GM21360 (cell line): ENCODE data around the gene ASB16.

Experiments used
- ATAC-seq: cut with Tn5 transposase; IDR thresholded peaks from one replicate; pipeline ENCODE4 v1.9.1; 2021; ENCODE audit warnings: mild to moderate bottlenecking, moderate library complexity; ENCODE audit not compliant: unreplicated experiment

The ASB16 gene

DNA sequence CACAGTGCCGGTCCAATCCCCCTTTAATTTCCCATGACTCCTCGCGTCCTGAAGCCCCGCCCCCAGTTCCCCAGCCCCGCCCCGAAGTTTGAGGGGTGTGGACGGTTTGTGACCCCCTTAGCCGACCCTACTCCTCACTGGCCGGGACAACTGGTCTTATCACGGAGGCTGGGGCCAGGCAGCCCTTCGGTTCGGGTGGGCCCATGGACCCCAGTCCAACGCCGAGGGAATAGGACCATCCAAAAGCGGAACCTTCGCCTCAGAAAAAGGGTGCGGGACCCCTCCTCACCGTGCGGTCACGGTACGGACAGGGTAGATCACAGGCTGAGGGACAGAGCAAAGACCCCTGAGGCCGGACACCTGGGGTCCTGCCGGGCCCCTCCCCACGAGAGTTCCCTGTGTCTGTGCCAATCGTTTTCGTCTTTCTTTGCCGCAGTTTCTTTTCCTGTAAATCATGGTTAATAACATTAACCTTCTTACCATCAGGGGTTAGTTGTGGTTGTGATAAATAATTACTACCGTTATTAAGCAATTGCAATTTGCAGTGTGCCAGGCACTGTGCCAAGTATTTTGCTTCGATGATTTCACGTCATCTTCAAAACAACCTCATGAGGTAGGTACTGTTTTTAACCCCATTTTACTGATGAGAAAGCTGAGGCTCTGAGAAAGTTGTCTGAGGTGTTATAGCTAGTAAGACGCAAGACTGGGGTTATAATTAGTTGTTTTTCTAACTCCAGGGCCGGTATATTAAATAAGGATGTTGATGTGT lies 16.8 kb downstream of the ASB16 start:
- ATAC-seq = peak; percentile 28

DNA sequence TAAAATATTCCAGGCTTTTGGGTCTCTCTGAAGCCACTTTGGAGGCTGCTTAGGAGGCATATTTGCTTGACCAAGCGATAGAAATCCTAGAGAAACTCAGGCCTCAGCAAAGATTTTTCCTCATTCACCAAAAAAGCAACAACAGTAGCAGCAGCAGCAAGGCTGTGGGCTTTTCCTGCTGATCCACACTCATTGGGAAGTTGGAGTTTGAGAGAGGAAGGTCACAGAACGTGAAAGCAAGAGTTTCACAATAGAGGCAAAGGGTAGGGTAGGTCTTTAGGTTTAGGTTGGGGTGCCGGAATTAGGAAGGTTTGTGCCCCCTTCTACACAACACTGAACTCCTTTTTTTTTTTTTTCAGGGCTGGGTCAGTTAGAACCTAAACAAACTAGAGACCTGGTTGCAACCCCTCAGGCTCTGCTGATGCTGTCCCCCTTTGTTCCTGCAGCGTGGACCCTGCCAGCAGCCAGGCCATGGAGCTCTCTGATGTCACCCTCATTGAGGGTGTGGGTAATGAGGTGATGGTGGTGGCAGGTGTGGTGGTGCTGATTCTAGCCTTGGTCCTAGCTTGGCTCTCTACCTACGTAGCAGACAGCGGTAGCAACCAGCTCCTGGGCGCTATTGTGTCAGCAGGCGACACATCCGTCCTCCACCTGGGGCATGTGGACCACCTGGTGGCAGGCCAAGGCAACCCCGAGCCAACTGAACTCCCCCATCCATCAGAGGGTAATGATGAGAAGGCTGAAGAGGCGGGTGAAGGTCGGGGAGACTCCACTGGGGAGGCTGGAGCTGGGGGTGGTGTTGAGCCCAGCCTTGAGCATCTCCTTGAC lies 18.3 kb downstream of the ASB16 start:
- no peak for ATAC-seq

DNA sequence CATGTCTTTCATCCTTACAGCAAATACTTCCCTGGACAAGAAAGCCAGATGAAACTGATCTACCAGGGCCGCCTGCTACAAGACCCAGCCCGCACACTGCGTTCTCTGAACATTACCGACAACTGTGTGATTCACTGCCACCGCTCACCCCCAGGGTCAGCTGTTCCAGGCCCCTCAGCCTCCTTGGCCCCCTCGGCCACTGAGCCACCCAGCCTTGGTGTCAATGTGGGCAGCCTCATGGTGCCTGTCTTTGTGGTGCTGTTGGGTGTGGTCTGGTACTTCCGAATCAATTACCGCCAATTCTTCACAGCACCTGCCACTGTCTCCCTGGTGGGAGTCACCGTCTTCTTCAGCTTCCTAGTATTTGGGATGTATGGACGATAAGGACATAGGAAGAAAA lies 20.0 kb downstream of the ASB16 start:
- no peak for ATAC-seq

DNA sequence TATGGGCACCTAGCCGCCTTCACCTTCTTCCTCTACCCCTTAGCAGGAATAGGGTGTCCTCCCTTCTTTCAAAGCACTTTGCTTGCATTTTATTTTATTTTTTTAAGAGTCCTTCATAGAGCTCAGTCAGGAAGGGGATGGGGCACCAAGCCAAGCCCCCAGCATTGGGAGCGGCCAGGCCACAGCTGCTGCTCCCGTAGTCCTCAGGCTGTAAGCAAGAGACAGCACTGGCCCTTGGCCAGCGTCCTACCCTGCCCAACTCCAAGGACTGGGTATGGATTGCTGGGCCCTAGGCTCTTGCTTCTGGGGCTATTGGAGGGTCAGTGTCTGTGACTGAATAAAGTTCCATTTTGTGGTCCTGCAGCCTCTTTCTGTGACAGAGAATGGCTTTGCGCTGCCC lies 20.9 kb downstream of the ASB16 start:
- ATAC-seq = no peak

DNA sequence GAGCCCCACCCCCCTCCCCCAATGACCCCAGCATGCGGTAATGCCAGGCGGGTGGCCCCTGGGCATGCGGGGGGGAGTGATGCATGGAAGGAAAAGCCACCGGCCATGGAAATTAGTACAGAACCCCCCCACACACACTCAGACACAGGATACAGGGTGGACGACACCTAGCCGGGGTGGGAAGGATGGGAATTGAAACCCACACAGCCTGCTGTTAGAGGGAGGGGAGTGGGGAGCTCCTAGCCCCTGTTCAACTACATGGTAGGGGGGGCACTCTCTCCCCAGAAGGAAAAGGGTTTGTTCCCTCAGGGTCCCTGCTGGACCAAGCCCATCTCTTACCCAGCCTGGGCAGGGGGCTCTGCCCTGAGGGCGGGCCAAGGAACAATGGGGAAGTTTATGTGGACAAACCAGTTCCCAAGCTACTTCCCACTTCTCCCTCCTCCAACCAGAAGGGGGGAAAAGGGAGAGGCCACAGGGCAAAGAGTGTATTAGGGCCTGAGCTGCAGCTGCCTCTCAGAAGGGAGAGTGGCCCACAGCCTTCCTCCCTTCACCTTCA lies 21.5 kb downstream of the ASB16 start:
- ATAC-seq = no peak

DNA sequence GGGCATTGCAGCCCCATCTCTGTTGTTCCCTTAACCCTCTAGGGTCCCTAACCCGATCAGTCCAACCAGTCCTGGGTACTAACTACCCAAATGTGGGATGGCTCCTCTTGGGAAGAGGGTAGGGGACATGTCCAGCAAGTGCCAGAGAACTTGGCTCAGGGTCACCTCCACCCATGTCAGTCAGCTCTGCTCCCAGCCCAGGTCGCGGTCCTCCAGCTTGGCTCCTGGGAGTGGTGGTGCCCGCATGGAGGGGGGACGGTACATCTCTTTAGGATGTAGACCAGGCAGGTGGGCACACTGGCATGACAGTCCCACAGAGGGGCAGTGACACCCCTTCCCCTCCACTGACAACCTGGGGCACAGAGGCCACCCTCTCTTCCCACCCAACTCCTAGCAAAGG lies 22.2 kb downstream of the ASB16 start:
- ATAC-seq = no peak

DNA sequence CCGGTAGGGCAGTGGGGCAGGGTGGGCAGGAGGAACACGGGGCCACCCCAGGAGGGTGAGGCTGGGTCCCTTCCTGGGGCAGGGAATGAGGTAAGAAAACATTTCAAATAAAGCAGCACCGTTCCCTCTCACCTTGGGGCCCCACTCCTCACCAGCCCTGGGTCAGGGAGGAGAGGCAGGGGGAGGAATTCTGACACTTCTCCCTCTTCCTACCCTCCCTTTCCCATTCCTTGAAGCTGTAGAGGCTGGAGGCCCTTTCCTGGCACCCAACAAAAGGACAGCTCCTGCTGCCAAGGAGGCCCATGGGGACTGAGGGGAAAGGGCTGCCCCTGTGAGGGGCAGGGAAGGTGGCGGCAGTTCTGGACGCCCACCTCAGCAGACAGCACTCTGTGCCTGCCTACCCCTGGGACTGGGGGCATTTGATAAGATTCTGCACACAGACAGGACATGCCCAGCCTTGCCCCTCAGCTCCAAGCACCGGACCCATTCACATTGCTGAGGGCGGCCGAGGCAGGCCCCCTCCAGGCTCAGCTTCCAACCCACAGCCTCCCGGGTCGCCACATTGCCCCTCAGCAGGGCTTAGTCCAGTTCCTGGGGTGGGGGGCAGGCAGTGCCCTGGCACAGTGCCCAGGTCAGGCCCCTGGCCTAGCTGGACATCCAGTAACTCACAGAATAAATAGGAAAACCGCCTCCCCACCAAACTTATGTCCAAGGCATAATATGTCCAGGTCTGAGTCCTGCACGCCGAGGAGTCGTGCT lies 23.0 kb downstream of the ASB16 start:
- no peak for ATAC-seq

DNA sequence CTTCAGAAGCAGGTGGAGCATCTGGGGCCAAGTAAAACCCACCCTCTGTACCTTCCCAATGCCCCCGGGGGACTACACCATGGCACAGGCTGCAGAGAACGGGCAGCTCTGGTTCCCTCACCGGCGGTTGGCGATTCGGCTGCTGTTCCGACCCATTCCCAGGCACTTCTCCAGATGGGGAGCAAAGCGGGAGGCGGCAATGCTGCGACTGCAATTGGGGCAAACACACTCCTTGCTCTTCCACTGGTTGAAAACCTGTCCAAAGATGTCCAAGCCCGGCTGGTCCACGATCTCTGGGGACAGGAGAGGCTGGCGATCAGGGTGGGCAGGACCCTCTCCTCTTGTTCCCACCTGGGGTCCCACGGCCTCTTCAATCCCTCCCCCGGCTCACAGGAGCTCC lies 26.6 kb downstream of the ASB16 start:
- ATAC-seq = no peak

DNA sequence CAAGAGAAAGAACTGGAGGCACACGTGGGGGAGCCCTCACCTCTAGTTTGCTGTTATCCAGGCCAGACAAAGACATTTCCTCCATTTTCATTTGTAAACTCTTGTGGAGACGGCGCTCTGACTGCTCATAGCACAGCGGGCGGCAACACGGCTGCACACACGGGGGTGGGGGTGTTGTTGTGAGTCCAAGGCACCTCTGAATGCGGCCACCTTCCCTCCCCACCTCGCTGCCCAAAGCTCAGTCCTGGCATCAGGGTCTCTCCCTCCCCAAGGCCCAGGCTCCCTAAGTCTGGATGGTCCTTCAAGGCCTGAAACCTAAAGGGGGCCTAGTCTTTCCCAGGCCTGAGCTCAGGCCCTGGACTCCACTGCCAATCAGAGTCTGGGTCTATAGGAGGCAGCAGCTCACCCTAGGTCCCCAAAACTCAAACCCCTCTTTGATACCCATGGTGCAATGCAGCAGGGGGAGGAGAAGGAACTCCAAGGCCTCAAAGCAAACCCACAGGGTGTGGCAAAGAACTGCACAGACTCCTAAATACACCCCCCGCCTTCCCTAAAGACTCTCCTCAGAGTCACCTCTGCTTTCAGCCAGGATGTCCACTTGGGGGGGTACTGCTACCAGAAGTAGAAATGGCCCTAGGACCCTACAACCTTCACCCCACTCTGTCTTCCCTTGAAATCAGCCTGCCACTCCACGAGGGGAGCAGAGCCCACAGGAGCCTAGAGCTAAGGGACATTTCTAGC lies 27.6 kb downstream of the ASB16 start:
- no peak for ATAC-seq

DNA sequence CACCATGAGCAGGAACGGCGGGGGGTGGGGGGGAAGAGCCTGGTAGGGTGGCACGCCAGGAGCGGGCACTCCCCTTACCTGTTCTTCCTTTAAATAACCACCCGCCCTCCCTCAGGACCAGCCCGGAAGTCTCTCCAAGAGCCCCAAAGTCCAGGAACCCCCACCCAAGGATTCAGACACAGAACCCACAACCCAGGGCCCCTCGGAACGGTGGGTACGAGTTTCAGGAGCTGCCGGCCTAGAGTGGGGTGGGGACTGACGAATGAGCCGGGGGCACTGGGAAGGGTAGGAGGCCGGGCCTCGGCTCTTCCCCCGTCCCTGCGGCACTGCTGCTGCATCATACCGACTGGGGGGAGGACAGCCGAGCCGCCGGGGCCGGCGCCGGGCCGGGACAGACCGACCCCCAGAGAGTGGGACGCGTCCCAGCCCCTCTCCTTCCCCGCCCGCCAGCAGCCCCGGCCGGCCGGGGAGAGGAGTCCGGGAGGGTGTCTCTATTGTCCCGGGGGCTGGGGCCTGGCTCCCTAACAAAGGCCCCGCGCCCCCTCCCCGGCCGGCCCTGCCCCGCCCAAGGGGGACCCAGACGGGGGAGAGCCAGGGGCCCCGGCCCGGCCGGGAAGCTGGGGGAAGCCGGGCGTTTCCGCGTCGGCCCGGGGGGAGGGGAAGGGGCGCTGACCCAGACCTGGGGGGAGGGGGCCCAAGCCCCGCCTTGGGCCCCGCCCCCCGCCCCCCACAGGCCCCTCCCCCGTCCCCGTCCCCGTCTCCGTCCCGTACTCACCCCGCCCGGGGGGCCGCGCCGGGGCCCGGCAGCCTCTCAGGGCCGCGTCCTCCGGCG lies 28.4 kb downstream of the ASB16 start:
- ATAC-seq = peak; percentile 19

DNA sequence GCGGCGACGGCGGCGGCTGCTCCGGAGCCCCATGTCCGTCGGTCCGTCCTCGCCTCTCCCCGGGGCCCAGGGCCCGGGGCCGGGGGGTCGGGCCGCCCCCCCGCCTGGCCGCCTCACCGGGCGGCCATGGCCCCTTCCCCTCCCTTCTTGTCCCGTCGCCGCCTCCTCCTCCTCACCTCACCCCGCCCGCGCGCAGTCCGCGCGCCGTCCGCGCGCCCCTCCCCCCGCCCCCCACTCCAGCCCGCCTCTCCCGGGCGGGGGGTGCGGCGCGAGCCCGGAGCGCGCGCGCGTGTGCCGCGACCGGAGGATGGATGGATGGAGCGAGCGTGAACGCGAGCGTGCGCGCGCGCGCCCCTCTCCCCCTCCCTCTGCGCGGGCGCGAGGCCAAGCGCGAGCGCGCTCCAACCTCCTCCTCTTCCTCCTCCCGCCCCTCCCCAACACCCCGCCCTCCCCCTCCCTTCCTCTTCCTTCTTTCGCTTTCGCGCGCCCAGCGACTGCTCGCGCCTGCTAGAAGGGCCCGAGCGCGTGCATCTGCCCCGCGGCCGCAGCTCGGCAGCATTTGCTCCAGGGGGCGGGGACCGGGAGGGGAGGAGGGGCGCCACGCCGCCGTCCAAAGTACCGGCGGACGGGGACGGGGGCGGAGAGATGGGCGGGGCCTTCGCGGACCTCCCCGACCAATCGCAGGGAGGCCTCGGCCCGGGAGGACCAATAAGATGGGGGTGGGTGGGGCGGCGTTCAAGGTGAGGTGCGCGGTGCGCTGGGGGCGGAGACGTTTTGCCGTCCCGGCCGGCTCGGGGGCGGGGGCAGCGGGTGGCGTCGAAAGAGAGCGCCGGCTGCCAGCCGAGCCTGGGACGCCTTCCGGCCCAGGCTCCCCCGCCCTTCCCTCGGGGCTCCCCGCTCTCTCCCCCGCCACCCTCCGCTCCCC lies 29.3 kb downstream of the ASB16 start, which contains the start of gene ATXN7L3:
Gene ATXN7L3, minus strand, starts transcription at position 332 of the 925 bp plus-strand sequence. CDS start 1,814 bp downstream, outside the sequence.
- peak; percentile 58 for ATAC-seq

DNA sequence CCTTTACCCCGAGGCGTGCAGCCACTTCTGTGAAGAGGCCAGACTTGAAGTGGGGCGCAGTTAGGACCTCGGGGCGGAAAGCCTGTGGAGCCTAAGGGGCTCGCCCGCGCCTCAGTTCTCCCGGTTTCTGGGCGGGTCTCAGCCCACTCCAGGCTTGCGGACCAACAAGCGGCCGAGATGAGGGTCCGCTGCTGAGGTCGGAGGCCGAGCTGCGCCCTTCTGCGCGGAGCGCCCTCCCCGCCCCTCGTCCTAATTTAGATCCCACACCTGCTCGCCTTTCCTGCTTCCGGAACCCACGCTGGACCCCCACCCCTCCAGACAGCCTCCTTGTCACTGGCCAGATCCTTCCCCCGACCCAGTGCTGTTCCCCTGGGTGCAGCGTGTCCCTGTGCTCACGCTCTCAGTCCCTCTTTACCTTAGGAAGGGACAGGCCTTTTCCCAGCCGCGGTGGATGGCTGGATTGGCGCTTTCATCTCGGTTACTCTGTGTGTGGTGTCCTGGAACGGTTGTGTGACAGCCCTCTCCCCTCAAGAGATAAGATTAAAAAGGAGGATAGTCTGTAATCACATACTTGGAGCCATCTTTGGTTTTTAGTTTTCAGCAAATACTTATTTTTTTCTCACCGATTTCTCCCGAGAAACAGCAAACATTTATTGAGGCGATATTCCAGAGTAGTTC lies 30.1 kb downstream of the ASB16 start:
- ATAC-seq = no peak

DNA sequence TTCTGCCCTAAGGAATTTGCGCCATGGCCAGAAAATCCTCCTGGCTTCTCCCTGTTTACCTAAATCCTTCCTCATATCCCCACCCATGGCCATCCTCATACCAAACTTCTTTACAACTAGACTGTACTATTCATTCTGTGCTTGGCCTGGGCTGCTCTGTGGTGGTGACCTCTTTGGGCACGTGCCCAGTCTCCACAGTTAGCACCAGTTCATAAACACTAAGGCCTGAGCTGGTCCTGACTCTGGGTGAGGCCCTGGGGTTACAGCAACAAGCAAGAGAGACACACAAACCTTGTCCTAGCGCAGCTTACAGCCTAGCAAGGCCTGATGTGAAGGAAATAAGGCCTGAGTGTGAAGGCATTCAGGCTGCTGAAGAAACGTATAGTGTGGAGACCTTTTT lies 32.3 kb downstream of the ASB16 start:
- no peak for ATAC-seq

DNA sequence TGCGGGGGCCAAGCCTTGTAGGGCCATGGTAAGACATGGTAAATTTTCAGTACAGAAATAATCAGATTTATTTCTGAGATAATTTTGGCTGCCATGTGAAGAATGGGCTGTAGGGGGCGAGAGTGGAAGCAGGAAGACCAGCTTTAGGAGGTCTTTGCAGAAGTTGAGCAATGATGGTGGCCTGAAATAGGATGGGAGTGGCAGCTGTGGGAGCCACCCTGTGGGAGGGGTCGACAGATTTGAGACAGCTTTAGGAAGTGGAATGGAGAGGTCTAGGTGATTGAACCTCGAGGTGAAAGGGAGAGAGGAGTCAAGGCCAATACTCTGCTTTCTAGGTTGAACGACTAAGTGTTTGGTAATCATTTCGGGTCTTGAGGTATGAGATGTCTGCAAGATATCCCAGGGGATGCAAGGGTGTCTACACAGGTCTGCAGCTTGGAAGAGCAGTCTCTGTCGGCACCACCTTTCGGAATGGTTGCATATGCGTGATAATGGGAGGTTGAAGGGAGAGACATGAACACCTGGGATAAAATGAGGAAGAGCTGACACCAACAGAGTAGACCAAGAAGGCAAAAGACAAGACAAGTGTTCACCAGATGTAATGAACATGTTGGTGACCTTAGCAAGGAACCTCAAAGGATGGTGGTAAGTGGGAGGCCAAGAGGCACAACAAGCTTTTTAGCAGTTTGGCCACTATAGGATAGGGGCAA lies 33.4 kb downstream of the ASB16 start:
- ATAC-seq = no peak

DNA sequence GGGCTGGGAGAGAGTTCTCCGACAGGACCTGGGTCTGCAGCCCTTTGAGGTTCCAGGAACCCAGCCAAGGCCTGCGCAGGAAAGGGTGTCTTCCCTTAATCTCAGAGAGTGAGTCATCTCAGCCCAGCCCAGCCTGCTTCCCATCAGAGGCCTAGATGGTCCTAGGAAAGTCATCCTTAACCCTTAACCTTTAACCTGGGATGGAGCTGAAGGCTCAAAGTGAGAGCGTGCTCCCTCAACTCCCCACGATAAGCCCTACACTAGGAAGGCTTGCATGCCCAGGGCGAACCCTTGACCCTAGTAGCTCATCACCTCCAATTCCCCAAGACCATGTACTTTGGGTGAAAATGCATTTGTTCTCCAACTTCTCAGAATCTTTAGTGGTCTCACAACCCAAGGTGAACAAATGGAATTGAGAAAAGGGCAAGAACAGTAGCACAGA lies 34.0 kb downstream of the ASB16 start:
- no peak for ATAC-seq

DNA sequence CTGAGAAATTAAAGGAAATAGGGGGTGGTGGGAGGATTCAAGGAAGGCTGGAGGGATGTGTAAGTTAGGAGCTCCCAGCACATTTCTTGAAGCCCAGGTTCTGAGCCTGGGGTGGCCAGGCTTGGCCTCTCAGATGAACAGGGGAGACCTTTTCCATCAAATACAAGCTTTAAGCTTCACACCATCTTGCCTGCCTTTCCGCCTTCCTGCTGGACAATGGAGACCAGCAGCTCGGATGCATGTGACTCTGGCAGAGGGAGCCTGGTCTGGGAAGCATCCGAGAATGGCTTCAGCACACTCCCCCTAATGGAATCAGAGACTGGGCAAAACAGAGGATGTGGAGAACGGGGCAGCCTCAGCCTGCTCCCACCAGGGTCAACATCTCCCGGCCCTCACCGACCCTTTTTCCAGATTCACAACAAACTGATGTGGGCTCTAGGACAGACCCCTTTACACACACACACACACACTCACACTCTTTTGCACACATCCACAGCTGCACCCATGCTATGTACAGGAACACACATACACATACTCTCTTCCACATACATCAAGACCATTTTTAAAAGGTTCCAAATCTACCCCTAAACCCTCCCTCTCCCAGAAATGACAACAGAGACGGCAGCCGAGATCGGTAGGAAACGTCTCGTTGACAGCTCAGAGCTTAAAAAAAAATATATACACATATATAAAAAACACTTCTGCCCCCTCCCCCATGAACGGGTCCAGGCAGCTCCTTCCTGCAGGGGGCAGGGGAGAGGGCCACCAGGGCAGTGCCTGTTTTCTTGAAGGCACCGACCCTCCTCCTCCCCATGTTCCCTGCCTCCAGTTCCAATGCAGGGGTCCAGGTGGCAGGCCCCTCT lies 35.7 kb downstream of the ASB16 start:
- no peak for ATAC-seq
